PC-3 (cell line): ENCODE results near the gene ZDHHC22. TPM values are rescaled to one million over a fixed set of nuclear protein-coding genes. Genes with fewer than 3 reads are reported as not detected.

Source experiments
- ATAC-seq: fragments of 200-7000 bp; cut with Tn5 transposase; 2 replicates; pipeline ENCODE4 v1.9.1; 2020; ENCODE audit warnings: mild to moderate bottlenecking, moderate library complexity
- BruUV-seq: library from RNA; stranded (reverse); fragments of 400-500 nt; replicated peaks from 2 replicates; lab custom pipeline; 2021; lab: Mats Ljungman, UMichigan
- CTCF ChIA-PET: fragments of 300-600 bp; sonication (Branson Sonifier 250); formaldehyde crosslinking; loops from one replicate; lab custom pipeline; 2022; ENCODE audit warnings: antibody characterized with exemption; lab: Charles Lee
- POLR2A ChIA-PET: fragments of 300-600 bp; sonication (Branson Sonifier 250); formaldehyde crosslinking; loops from one replicate; lab custom pipeline; 2022; ENCODE audit warnings: antibody characterized with exemption; ENCODE audit not compliant: unreplicated experiment; lab: Charles Lee
- DNase-seq: peaks from one replicate; pipeline ENCODE4 v3.0.0-alpha.2; 2015
- H2AFZ ChIP-seq: fragments of 300-600 bp; sonication (generic); 2 replicates; pipeline ENCODE4 v1.6.0; 2016; ENCODE audit warnings: antibody characterized with exemption, low read length
- H3F3A ChIP-seq: fragments of 300-600 bp; sonication (generic); one replicate; pipeline ENCODE4 v1.6.0; 2017; ENCODE audit warnings: antibody characterized with exemption, low read length, control low read depth, mild to moderate bottlenecking; ENCODE audit not compliant: unreplicated experiment
- H3K27ac ChIP-seq: fragments of 300-600 bp; sonication (generic); 2 replicates; pipeline ENCODE4 v1.5.1; 2016; ENCODE audit warnings: mild to moderate bottlenecking, low read length
- H3K27me3 ChIP-seq: fragments of 300-600 bp; sonication (generic); 2 replicates; pipeline ENCODE4 v1.6.1; 2016; ENCODE audit warnings: low read length, mixed read lengths
- H3K36me3 ChIP-seq: fragments of 300-600 bp; sonication (generic); 2 replicates; pipeline ENCODE4 v1.6.1; 2016; ENCODE audit warnings: low read depth, mixed run types, low read length, mixed read lengths
- H3K4me1 ChIP-seq: fragments of 300-600 bp; sonication (generic); 2 replicates; pipeline ENCODE4 v1.5.1; 2016; ENCODE audit warnings: low read length; ENCODE audit not compliant: insufficient read depth
- H3K4me2 ChIP-seq: fragments of 300-600 bp; sonication (generic); 2 replicates; pipeline ENCODE4 v1.6.0; 2016; ENCODE audit warnings: low read length
- H3K4me3 ChIP-seq: fragments of 300-600 bp; sonication (generic); 2 replicates; pipeline ENCODE4 v1.5.1; 2016; ENCODE audit warnings: mild to moderate bottlenecking, low read length, mixed read lengths
- H3K79me2 ChIP-seq: fragments of 300-600 bp; sonication (generic); 2 replicates; pipeline ENCODE4 v1.6.1; 2017; ENCODE audit warnings: low read length, mixed read lengths
- H3K9ac ChIP-seq: fragments of 300-600 bp; sonication (generic); 2 replicates; pipeline ENCODE4 v1.6.0; 2016; ENCODE audit warnings: mild to moderate bottlenecking, low read length
- H3K9me2 ChIP-seq: fragments of 300-600 bp; sonication (generic); replicated peaks from 2 replicates; pipeline ENCODE4 v1.6.1; 2016; ENCODE audit warnings: mixed run types, low read length, mixed read lengths
- H3K9me3 ChIP-seq: fragments of 300-600 bp; sonication (generic); 2 replicates; pipeline ENCODE4 v1.6.1; 2016; ENCODE audit warnings: low read length, mixed read lengths
- H4K20me1 ChIP-seq: fragments of 300-600 bp; sonication (generic); 2 replicates; pipeline ENCODE4 v1.6.1; 2016; ENCODE audit warnings: low read length, mixed read lengths
- EZH2 ChIP-seq: fragments of 300-600 bp; sonication (generic); IDR thresholded peaks from one replicate; pipeline ENCODE4 v1.6.1; 2017; ENCODE audit warnings: antibody characterized with exemption, mild to moderate bottlenecking, low read length; ENCODE audit not compliant: unreplicated experiment
- EZH2phosphoT487 ChIP-seq: fragments of 300-600 bp; sonication (generic); IDR thresholded peaks from 2 replicates; pipeline ENCODE4 v1.6.1; 2018; ENCODE audit warnings: mild to moderate bottlenecking, antibody characterized with exemption, low read length, borderline replicate concordance
- intact Hi-C: fragments of 100-400 bp; cut with micrococcal nuclease; formaldehyde crosslinking; loops from 2 replicates; pipeline ENCODE4 v1.9.0; 2023
- total RNA-seq: library from RNA; depleted of rRNA; stranded (reverse); fragments of >200 nt; gene quantifications from 2 replicates; pipeline ENCODE4 v1.2.3, GENCODE V29; 2014
- TF ChIP-seq, protein P1 (sequence below): fragments of 300-600 bp; sonication (generic); conservative IDR thresholded peaks from 2 replicates; pipeline ENCODE4 v1.5.1; 2017; ENCODE audit warnings: antibody characterized with exemption, low read depth, mild to moderate bottlenecking, low read length

The ZDHHC22 gene
- total RNA-seq, 1 experiment from 2014 or later = 0.15 TPM

DNA sequence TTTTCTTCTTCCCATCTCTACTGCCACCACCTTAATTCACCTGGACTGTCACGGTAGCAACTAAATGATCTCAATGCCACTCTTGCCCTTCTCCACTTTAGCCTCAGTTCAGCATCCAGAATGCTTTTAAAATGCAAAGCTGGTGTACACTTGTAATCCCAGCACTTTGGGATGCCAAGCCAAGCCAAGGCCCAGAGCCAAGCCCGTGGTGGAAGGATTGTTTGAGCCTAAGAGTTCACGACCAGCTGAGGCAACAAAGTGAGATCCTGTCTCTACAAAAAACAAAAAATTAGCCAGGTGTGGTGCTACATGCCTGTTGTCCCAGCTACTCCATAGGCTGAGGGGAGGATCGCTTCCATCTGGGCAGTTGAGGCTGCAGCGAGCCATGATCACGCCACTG is 37.6 kb downstream of the ZDHHC22 start:
- no peak for DNase-seq
- Histone ChIP-seq H3K4me1 (peaks cover 10% of the 10 kb centered on the region), H3K27me3 (no peaks in the 10 kb centered on the region), H2AFZ (no peak overlapping the region), H3K9me3 (no peaks in the 10 kb centered on the region), H3K4me2 (no peak overlapping the region), H4K20me1 (no peaks in the 10 kb centered on the region), H3K9me2 (no peaks in the 10 kb centered on the region), H3K79me2 (peaks cover 57% of the 10 kb centered on the region), H3K36me3 (peaks cover 28% of the 10 kb centered on the region), H3K9ac (no peak overlapping the region), H3K4me3 (no peak overlapping the region), H3F3A (no peaks in the 10 kb centered on the region), H3K27ac (no peak overlapping the region)
- POLR2A ChIA-PET = no interaction called here
- BruUV-seq = no TSS peak
- TF ChIP-seq EZH2 (no peak), EZH2phosphoT487 (no peak)
- TF ChIP-seq, protein P1, sequence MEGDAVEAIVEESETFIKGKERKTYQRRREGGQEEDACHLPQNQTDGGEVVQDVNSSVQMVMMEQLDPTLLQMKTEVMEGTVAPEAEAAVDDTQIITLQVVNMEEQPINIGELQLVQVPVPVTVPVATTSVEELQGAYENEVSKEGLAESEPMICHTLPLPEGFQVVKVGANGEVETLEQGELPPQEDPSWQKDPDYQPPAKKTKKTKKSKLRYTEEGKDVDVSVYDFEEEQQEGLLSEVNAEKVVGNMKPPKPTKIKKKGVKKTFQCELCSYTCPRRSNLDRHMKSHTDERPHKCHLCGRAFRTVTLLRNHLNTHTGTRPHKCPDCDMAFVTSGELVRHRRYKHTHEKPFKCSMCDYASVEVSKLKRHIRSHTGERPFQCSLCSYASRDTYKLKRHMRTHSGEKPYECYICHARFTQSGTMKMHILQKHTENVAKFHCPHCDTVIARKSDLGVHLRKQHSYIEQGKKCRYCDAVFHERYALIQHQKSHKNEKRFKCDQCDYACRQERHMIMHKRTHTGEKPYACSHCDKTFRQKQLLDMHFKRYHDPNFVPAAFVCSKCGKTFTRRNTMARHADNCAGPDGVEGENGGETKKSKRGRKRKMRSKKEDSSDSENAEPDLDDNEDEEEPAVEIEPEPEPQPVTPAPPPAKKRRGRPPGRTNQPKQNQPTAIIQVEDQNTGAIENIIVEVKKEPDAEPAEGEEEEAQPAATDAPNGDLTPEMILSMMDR = no peak
- intact Hi-C loops = no loop called here
- no peak for ATAC-seq
- CTCF ChIA-PET = no interaction called here

DNA sequence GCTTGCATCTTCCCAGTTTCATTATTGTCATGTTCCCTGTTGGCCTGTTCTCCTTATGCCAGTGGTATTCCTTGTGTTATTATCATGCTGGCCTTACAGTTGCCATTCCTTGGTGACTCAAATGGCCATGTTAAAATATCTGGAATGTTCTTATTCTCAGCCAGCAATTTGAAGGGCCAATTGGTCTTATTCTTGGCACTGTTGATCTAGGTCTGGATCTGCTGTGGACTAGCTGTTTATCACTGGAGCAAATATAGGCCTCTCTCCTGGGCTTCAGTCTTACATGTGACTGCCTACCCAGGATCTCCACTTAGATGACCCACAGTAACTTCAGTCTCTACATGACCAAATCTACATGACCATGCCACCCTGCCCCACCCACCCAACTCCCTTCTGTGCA is 38.1 kb downstream of the ZDHHC22 start:
- peaks cover 12% of the 10 kb centered on the region for H3K4me1 ChIP-seq
- no peaks in the 10 kb centered on the region for H3F3A ChIP-seq
- TF ChIP-seq, protein P1 = no peak
- TF ChIP-seq EZH2 (no peak), EZH2phosphoT487 (no peak)
- H3K36me3 ChIP-seq = peaks cover 24% of the 10 kb centered on the region
- intact Hi-C loops = no loop called here
- H3K27ac ChIP-seq = no peak overlapping the region
- H3K79me2 ChIP-seq = peaks cover 61% of the 10 kb centered on the region
- H3K4me2 ChIP-seq = no peak overlapping the region
- H3K9ac ChIP-seq = no peak overlapping the region
- DNase-seq = no peak
- ATAC-seq = no peak
- H3K27me3 ChIP-seq = no peaks in the 10 kb centered on the region
- no peak overlapping the region for H2AFZ ChIP-seq
- no peak overlapping the region for H3K4me3 ChIP-seq
- H4K20me1 ChIP-seq = no peaks in the 10 kb centered on the region
- no peaks in the 10 kb centered on the region for H3K9me2 ChIP-seq
- ChIA-PET POLR2A (no interaction called here), CTCF (no interaction called here)
- H3K9me3 ChIP-seq = no peaks in the 10 kb centered on the region
- BruUV-seq = no TSS peak

DNA sequence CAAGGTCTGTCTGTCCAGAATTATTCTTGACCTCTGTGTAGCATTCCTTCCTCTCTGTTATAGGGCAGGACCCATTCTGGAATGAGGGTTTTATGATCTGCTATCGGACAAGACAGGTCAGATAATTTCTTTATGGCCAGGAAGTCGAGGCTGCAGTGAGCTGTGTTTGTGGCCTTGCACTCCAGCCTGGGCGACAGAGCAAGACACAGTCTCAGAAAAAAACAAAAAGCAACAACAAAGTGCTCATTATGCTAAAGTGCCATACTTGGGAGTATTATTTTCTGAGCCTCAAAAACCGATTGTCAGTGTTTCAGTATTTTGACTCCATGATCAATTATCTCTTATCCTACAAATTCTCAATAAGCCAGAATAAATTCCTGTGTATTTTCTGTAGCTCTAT is 39.4 kb downstream of the ZDHHC22 start:
- Histone ChIP-seq H4K20me1 (no peaks in the 10 kb centered on the region), H3K79me2 (peaks cover 67% of the 10 kb centered on the region), H3K4me3 (no peak overlapping the region), H3K27me3 (no peaks in the 10 kb centered on the region), H3K9me3 (no peaks in the 10 kb centered on the region), H2AFZ (no peak overlapping the region), H3K36me3 (peaks cover 16% of the 10 kb centered on the region), H3K4me1 (peaks cover 16% of the 10 kb centered on the region), H3K4me2 (no peak overlapping the region), H3K9ac (no peak overlapping the region), H3K27ac (no peak overlapping the region), H3F3A (no peaks in the 10 kb centered on the region), H3K9me2 (no peaks in the 10 kb centered on the region)
- TF ChIP-seq, protein P1 = no peak
- TF ChIP-seq EZH2phosphoT487 (no peak), EZH2 (no peak)
- DNase-seq (no peak), ATAC-seq (no peak)
- intact Hi-C loops = no loop called here
- BruUV-seq = no TSS peak
- POLR2A ChIA-PET = interaction anchor here (0.7 kb wide), 1 partner anchor 1369 kb away, joined by 3 read pairs; no protein-coding TSS in a partner anchor
- CTCF ChIA-PET = no interaction called here
